HCT116 (cell line): ENCODE results near the gene LMBR1L. TPM values are rescaled to one million over a fixed set of nuclear protein-coding genes. Genes with fewer than 3 reads are reported as not detected.

Experiments
- ATAC-seq: fragments of 200-7000 bp; cut with Tn5 transposase; 2 replicates; pipeline ENCODE4 v1.9.1; 2020; ENCODE audit warnings: mild to moderate bottlenecking, moderate library complexity
- BruUV-seq: library from RNA; stranded (reverse); fragments of 400-500 nt; replicated peaks from 2 replicates; lab custom pipeline; 2021; lab: Mats Ljungman, UMichigan
- CTCF ChIA-PET: fragments of 300-600 bp; sonication (Branson Sonifier 250); formaldehyde crosslinking; loops from one replicate; lab custom pipeline; 2021; ENCODE audit warnings: antibody characterized with exemption; lab: Charles Lee
- POLR2A ChIA-PET: fragments of 300-600, 350-600 bp; sonication (Branson Sonifier 250); formaldehyde crosslinking; loops from one replicate; lab custom pipeline; 2021; ENCODE audit warnings: antibody characterized with exemption; lab: Charles Lee
- RAD21 ChIA-PET, 2 experiments: fragments of 300-600 bp; sonication (Branson Sonifier 250); formaldehyde crosslinking; loops; one replicate each; lab custom pipeline; 2023; ENCODE audit warnings: low total read pairs in 2 of 2; ENCODE audit not compliant: uncharacterized antibody in 2 of 2, unreplicated experiment in 2 of 2, low non-redundant PET in 1 of 2; lab: Charles Lee
- DNase-seq: peaks from one replicate; pipeline ENCODE4 v3.0.0-alpha.2; 2010; ENCODE audit warnings: low read depth, low spot score
- H2AFZ ChIP-seq: fragments of 200-600 bp; shearing (Covaris generic), sonication (generic); 2 replicates; pipeline ENCODE4 v1.6.1; 2017; ENCODE audit warnings: low read depth, mixed run types, mixed read lengths, antibody characterized with exemption, low read length; ENCODE audit not compliant: poor library complexity, severe bottlenecking
- H3K27ac ChIP-seq: 2 replicates; pipeline ENCODE4 v1.5.1; 2012; ENCODE audit warnings: low read depth, low read length
- H3K27me3 ChIP-seq: fragments of 200-600 bp; sonication (generic); 2 replicates; pipeline ENCODE4 v1.6.1; 2016; ENCODE audit warnings: mixed run types, low read length, mixed read lengths; ENCODE audit not compliant: insufficient read depth
- H3K36me3 ChIP-seq, 2 experiments: fragments of 200-500 bp in 1 of 2; fragments of 200-600 bp in 1 of 2; sonication (Bioruptor generic) in 1 of 2; sonication (generic) in 1 of 2; 2 replicates each; pipeline versions ENCODE4 v1.5.1 to v1.6.1; 2014 to 2016; ENCODE audit warnings: low read length in 2 of 2, inconsistent platforms in 1 of 2, mixed read lengths in 1 of 2, mixed run types in 1 of 2; ENCODE audit not compliant: insufficient read depth in 2 of 2, control insufficient read depth in 1 of 2
- H3K4me1 ChIP-seq, 2 experiments: fragments of 200-600 bp in 1 of 2; sonication (generic) in 1 of 2; 2 replicates each; pipeline versions ENCODE4 v1.5.1 to v1.6.1; 2012 to 2017; ENCODE audit warnings: low read length in 2 of 2, inconsistent platforms in 1 of 2, mild to moderate bottlenecking in 1 of 2, mixed read lengths in 1 of 2, mixed run types in 1 of 2, moderate library complexity in 1 of 2; ENCODE audit not compliant: insufficient read depth in 2 of 2, control insufficient read depth in 1 of 2
- H3K4me2 ChIP-seq: fragments of 200-600 bp; sonication (generic); 2 replicates; pipeline ENCODE4 v1.6.1; 2017; ENCODE audit warnings: mixed run types, low read length, mixed read lengths
- H3K4me3 ChIP-seq, 2 experiments: fragments of 200-600 bp in 1 of 2; sonication (generic) in 1 of 2; replicated peaks in 1 of 2; 2 replicates each; pipeline ENCODE4 v1.5.1; 2011 to 2016; ENCODE audit warnings: low read length in 2 of 2, control low read depth in 1 of 2, low read depth in 1 of 2, mild to moderate bottlenecking in 1 of 2, mixed read lengths in 1 of 2, mixed run types in 1 of 2
- H3K79me2 ChIP-seq: fragments of 200-600 bp; sonication (generic); 2 replicates; pipeline ENCODE4 v1.6.1; 2017; ENCODE audit warnings: mild to moderate bottlenecking, mixed run types, low read length, moderate library complexity, mixed read lengths; ENCODE audit not compliant: insufficient read depth
- H3K9ac ChIP-seq: fragments of 200-600 bp; sonication (generic); 2 replicates; pipeline ENCODE4 v1.6.1; 2016; ENCODE audit warnings: low read length, mixed read lengths
- H3K9me2 ChIP-seq: fragments of 200-600 bp; sonication (generic), shearing (Covaris generic); 2 replicates; pipeline ENCODE4 v1.6.1; 2017; ENCODE audit warnings: mixed run types, mild to moderate bottlenecking, moderate library complexity; ENCODE audit not compliant: insufficient read depth
- H3K9me3 ChIP-seq, 2 experiments: fragments of 200-500 bp in 1 of 2; fragments of 200-600 bp in 1 of 2; sonication (Bioruptor generic) in 1 of 2; sonication (generic) in 1 of 2; 2 replicates each; pipeline ENCODE4 v1.6.1; 2014 to 2017; ENCODE audit warnings: low read length in 2 of 2, mixed read lengths in 2 of 2, inconsistent platforms in 1 of 2, low read depth in 1 of 2, mild to moderate bottlenecking in 1 of 2, mixed run types in 1 of 2, moderate library complexity in 1 of 2; ENCODE audit not compliant: control insufficient read depth in 1 of 2, insufficient read depth in 1 of 2
- H4K20me1 ChIP-seq: fragments of 200-600 bp; sonication (generic), shearing (Covaris generic); 2 replicates; pipeline ENCODE4 v1.6.1; 2017; ENCODE audit warnings: mixed run types, mild to moderate bottlenecking, moderate library complexity; ENCODE audit not compliant: insufficient read depth
- CBX3 ChIP-seq: IDR thresholded peaks from 2 replicates; pipeline ENCODE4 v1.6.1; 2012; ENCODE audit warnings: low read depth
- CEBPB ChIP-seq: IDR thresholded peaks from 2 replicates; pipeline ENCODE4 v1.6.1; 2012; ENCODE audit warnings: low read depth
- CTCF ChIP-seq, 3 experiments: fragments of 200-600 bp in 1 of 3; sonication (generic) in 1 of 3; IDR thresholded peaks in 2 of 3; conservative IDR thresholded peaks in 1 of 3; 2 replicates each; pipeline ENCODE4 v1.5.1; 2012 to 2017; ENCODE audit warnings: low read depth in 2 of 3, low read length in 2 of 3, antibody characterized with exemption in 1 of 3, borderline replicate concordance in 1 of 3, control low read depth in 1 of 3, mild to moderate bottlenecking in 1 of 3, mixed read lengths in 1 of 3, mixed run types in 1 of 3, moderate library complexity in 1 of 3; ENCODE audit not compliant: insufficient read depth in 1 of 3
- EGR1 ChIP-seq: IDR thresholded peaks from 2 replicates; pipeline ENCODE4 v1.6.1; 2012; ENCODE audit warnings: low read depth
- ELF1 ChIP-seq: IDR thresholded peaks from 2 replicates; pipeline ENCODE4 v1.6.1; 2012; ENCODE audit warnings: low read depth, borderline replicate concordance
- EZH2 ChIP-seq: fragments of 200-600 bp; sonication (generic); IDR thresholded peaks from 2 replicates; pipeline ENCODE4 v1.6.1; 2017; ENCODE audit warnings: antibody characterized with exemption, mixed run types
- EZH2phosphoT487 ChIP-seq: fragments of 200-600 bp; IDR thresholded peaks from 2 replicates; pipeline ENCODE4 v1.6.1; 2018; ENCODE audit warnings: antibody characterized with exemption, borderline replicate concordance
- FOSL1 ChIP-seq: IDR thresholded peaks from 2 replicates; pipeline ENCODE4 v1.6.1; 2012; ENCODE audit warnings: low read depth
- JUND ChIP-seq: IDR thresholded peaks from 2 replicates; pipeline ENCODE4 v1.6.1; 2012
- MAX ChIP-seq: IDR thresholded peaks from 2 replicates; pipeline ENCODE4 v1.6.1; 2012
- POLR2A ChIP-seq: IDR thresholded peaks from 2 replicates; pipeline ENCODE4 v1.7.0; 2011; ENCODE audit warnings: borderline replicate concordance; ENCODE audit not compliant: insufficient read depth, insufficient read length; ENCODE audit errors: extremely low read depth
- RAD21 ChIP-seq: IDR thresholded peaks from 2 replicates; pipeline ENCODE4 v1.6.1; 2012; ENCODE audit warnings: low read depth, mild to moderate bottlenecking
- SIN3A ChIP-seq: IDR thresholded peaks from 2 replicates; pipeline ENCODE4 v1.6.1; 2012; ENCODE audit warnings: low read depth
- SP1 ChIP-seq: IDR thresholded peaks from 2 replicates; pipeline ENCODE4 v1.6.1; 2012; ENCODE audit warnings: low read depth
- TCF7L2 ChIP-seq: IDR thresholded peaks from 2 replicates; pipeline ENCODE4 v1.7.0; 2011; ENCODE audit warnings: borderline replicate concordance, inconsistent platforms; ENCODE audit not compliant: insufficient read depth, insufficient read length; ENCODE audit errors: extremely low read depth
- ZBTB33 ChIP-seq: IDR thresholded peaks from 2 replicates; pipeline ENCODE4 v1.6.1; 2011; ENCODE audit warnings: mild to moderate bottlenecking, low read length, moderate library complexity; ENCODE audit not compliant: insufficient replicate concordance; ENCODE audit errors: extremely low read depth
- ZFX ChIP-seq: fragments of 450-650 bp; IDR thresholded peaks from 2 replicates; pipeline ENCODE4 v1.6.1; 2017
- ZNF274 ChIP-seq: fragments of 200-500 bp; sonication (Bioruptor generic); IDR thresholded peaks from 2 replicates; pipeline ENCODE4 v1.6.1; 2014; ENCODE audit warnings: mild to moderate bottlenecking, low read depth, low read length, inconsistent platforms
- intact Hi-C: fragments of 100-400 bp; cut with micrococcal nuclease; formaldehyde crosslinking; loops from 2 replicates; pipeline ENCODE4 v1.10.0; 2022
- total RNA-seq: library from RNA; stranded (reverse); gene quantifications from one replicate; pipeline ENCODE4 v1.2.1, GENCODE V29; 2021; ENCODE audit not compliant: unreplicated experiment

The LMBR1L gene
- total RNA-seq, 1 experiment from 2014 or later: 44.4 TPM

- TF ChIP-seq EZH2phosphoT487 (no peak), ZNF274 (no peak), FOSL1 (no peak), CTCF (IDR thresholded peaks at IDR 0.05 in 2 of 3, conservative IDR thresholded peaks at IDR 0.05 in 1 of 3; ENCODE audit: borderline replicate concordance in 1 of 3, insufficient read depth in 1 of 3, low read depth in 2 of 3, low read length in 2 of 3) (no peak), CBX3 (no peak), CEBPB (no peak), EGR1 (no peak), TCF7L2 (no peak), SP1 (no peak), EZH2 (no peak), ZFX (no peak), RAD21 (no peak), MAX (no peak), ELF1 (no peak), SIN3A (no peak), JUND (no peak), ZBTB33 (no peak), POLR2A (no peak)
- no TSS peak for BruUV-seq
- DNase-seq (no peak), ATAC-seq (no peak)
- RAD21 ChIA-PET: no interaction called here
- no peak within 1 kb of the TSS for H3K4me2 ChIP-seq
- CTCF ChIA-PET: interaction anchor here (0.6 to 4.9 kb wide), 3 partner anchors 24 to 242 kb away, joined by 3 to 23 read pairs (median 3); partner anchors contain the start of genes DDX23 and RHEBL1
- no peak within 1 kb of the TSS for H3K9ac ChIP-seq
- H4K20me1 ChIP-seq: no peaks in the 10 kb centered on the region
- H3K27ac ChIP-seq: no peak within 1 kb of the TSS
- H2AFZ ChIP-seq: no peak within 1 kb of the TSS
- H3K36me3 ChIP-seq: 0 out of 4 replicates have a peak, but pooled peaks cover 3 to 6% of the 10 kb centered on the region in 2 experiments
- intact Hi-C loops: no loop called here
- H3K4me1 ChIP-seq: 0 out of 4 replicates have a peak, but pooled peaks cover 0 to 2% of the 10 kb centered on the region in 2 experiments
- no peak within 1 kb of the TSS for H3K4me3 ChIP-seq
- H3K27me3 ChIP-seq: no peaks in the 10 kb centered on the region
- no peaks in the 10 kb centered on the region for H3K9me2 ChIP-seq
- POLR2A ChIA-PET: interaction anchor here (1.0 kb wide), 1 partner anchor 37 kb away, joined by 5 read pairs; the partner anchor contains the start of gene TUBA1B
- H3K9me3 ChIP-seq: no peaks in the 10 kb centered on the region
- H3K79me2 ChIP-seq: no peaks in the 10 kb centered on the region
Measured at GRCh38 chr12:49094160-49094974, 16.3 kb downstream of the LMBR1L start, which contains the start of gene DHH. Gene DHH (minus strand): TSS chr12:49094801. CDS start chr12:49094512, 289 bp downstream.
